IMR-90 (cell line): ENCODE measurements around the gene TRAP1. TPM values are rescaled to one million over a fixed set of nuclear protein-coding genes. Genes with fewer than 3 reads are reported as not detected.

Source experiments
- ATAC-seq: fragments of 200-7000 bp; cut with Tn5 transposase; 2 replicates; pipeline ENCODE4 v1.9.1; 2020; ENCODE audit warnings: low read depth, mild to moderate bottlenecking, moderate library complexity
- BruUV-seq: library from RNA; stranded (reverse); fragments of 400-500 nt; replicated peaks from 2 replicates; lab custom pipeline; 2021; lab: Mats Ljungman, UMichigan
- CTCF ChIA-PET: fragments of 300-600 bp; formaldehyde crosslinking; extraction: SDS; loops from one replicate; lab custom pipeline; 2021; ENCODE audit warnings: antibody characterized with exemption; lab: Yijun Ruan, JAX
- POLR2A ChIA-PET: fragments of 300-600 bp; sonication (Branson Sonifier 250); formaldehyde crosslinking; loops from one replicate; lab custom pipeline; 2022; ENCODE audit warnings: antibody characterized with exemption; ENCODE audit not compliant: unreplicated experiment; lab: Charles Lee
- DNase-seq: peaks from one replicate; pipeline ENCODE4 v3.0.0; 2013
- H2AFZ ChIP-seq: replicated peaks from 2 replicates; pipeline ENCODE3; 2013; ENCODE audit warnings: low read length, mild to moderate bottlenecking; ENCODE audit not compliant: poor library complexity
- H2AK5ac ChIP-seq: 2 replicates; pipeline ENCODE4 v1.6.1; 2013; ENCODE audit warnings: low read depth, low read length, inconsistent platforms
- H2AK9ac ChIP-seq: replicated peaks from 2 replicates; pipeline ENCODE3; 2013; ENCODE audit warnings: mild to moderate bottlenecking, low read depth, low read length, moderate library complexity; ENCODE audit not compliant: poor library complexity
- H2BK120ac ChIP-seq: 2 replicates; pipeline ENCODE4 v1.6.1; 2013; ENCODE audit warnings: low read depth, low read length, inconsistent platforms
- H2BK15ac ChIP-seq: 3 replicates; pipeline ENCODE4 v1.6.1; 2013; ENCODE audit warnings: low read depth, low read length, inconsistent platforms
- H2BK20ac ChIP-seq: 2 replicates; pipeline ENCODE4 v1.6.1; 2013; ENCODE audit warnings: low read depth, mild to moderate bottlenecking, inconsistent platforms, low read length, moderate library complexity
- H2BK5ac ChIP-seq: 2 replicates; pipeline ENCODE4 v1.6.1; 2013; ENCODE audit warnings: mild to moderate bottlenecking, low read depth, low read length, inconsistent platforms; ENCODE audit not compliant: poor library complexity, severe bottlenecking
- H3K14ac ChIP-seq: replicated peaks from 2 replicates; pipeline ENCODE4 v1.6.1; 2013; ENCODE audit warnings: low read depth, low read length, inconsistent platforms
- H3K18ac ChIP-seq: 2 replicates; pipeline ENCODE4 v1.6.1; 2013; ENCODE audit warnings: low read depth, low read length, control low read depth
- H3K23ac ChIP-seq: 2 replicates; pipeline ENCODE4 v1.6.1; 2013; ENCODE audit warnings: low read depth, low read length, inconsistent platforms
- H3K27ac ChIP-seq: 2 replicates; pipeline ENCODE4 v1.5.1; 2013; ENCODE audit warnings: mild to moderate bottlenecking, control low read depth, low read length; ENCODE audit not compliant: insufficient read depth
- H3K27me3 ChIP-seq: 2 replicates; pipeline ENCODE4 v1.6.1; 2013; ENCODE audit warnings: low read length; ENCODE audit not compliant: control insufficient read depth, insufficient read depth
- H3K36me3 ChIP-seq: 2 replicates; pipeline ENCODE4 v1.6.1; 2013; ENCODE audit warnings: low read length, mixed read lengths; ENCODE audit not compliant: control insufficient read depth, insufficient read depth
- H3K4ac ChIP-seq: 2 replicates; pipeline ENCODE4 v1.6.1; 2013; ENCODE audit warnings: low read depth, low read length, inconsistent platforms
- H3K4me1 ChIP-seq: 2 replicates; pipeline ENCODE4 v1.6.1; 2013; ENCODE audit warnings: low read length, mixed read lengths; ENCODE audit not compliant: control insufficient read depth, insufficient read depth
- H3K4me2 ChIP-seq: 2 replicates; pipeline ENCODE4 v1.6.1; 2013; ENCODE audit warnings: low read depth, mild to moderate bottlenecking, control low read depth, low read length, moderate library complexity
- H3K4me3 ChIP-seq: 2 replicates; pipeline ENCODE4 v1.5.1; 2013; ENCODE audit warnings: low read depth, mild to moderate bottlenecking, control low read depth, low read length, moderate library complexity; ENCODE audit not compliant: insufficient read depth
- H3K56ac ChIP-seq: 2 replicates; pipeline ENCODE4 v1.6.1; 2013; ENCODE audit warnings: low read length, inconsistent platforms; ENCODE audit not compliant: insufficient read depth; ENCODE audit errors: extremely low read depth
- H3K79me1 ChIP-seq, 2 experiments: 2 replicates each; pipeline ENCODE4 v1.6.1; 2013; ENCODE audit warnings: low read length in 2 of 2, inconsistent platforms in 1 of 2, low read depth in 1 of 2
- H3K9ac ChIP-seq: 2 replicates; pipeline ENCODE4 v1.6.1; 2013; ENCODE audit warnings: low read depth, low read length, control low read depth
- H3K9me1 ChIP-seq: 2 replicates; pipeline ENCODE4 v1.6.1; 2013; ENCODE audit warnings: low read length, inconsistent platforms; ENCODE audit not compliant: insufficient read depth
- H3K9me3 ChIP-seq: 2 replicates; pipeline ENCODE4 v1.6.1; 2013; ENCODE audit warnings: low read length; ENCODE audit not compliant: control insufficient read depth, insufficient read depth
- H4K20me1 ChIP-seq: 2 replicates; pipeline ENCODE4 v1.6.1; 2013; ENCODE audit warnings: low read length, inconsistent platforms; ENCODE audit not compliant: insufficient read depth
- H4K5ac ChIP-seq: 2 replicates; pipeline ENCODE4 v1.6.1; 2013; ENCODE audit warnings: mild to moderate bottlenecking, low read depth, low read length, control low read depth
- H4K8ac ChIP-seq, 2 experiments: 2 replicates each; pipeline ENCODE4 v1.6.1; 2013; ENCODE audit warnings: low read depth in 2 of 2, low read length in 2 of 2, control low read depth in 1 of 2, inconsistent platforms in 1 of 2
- H4K91ac ChIP-seq: 2 replicates; pipeline ENCODE4 v1.6.1; 2013; ENCODE audit warnings: low read depth, low read length, inconsistent platforms; ENCODE audit not compliant: insufficient read depth
- BHLHE40 ChIP-seq: fragments of 150-350 bp; IDR thresholded peaks from 2 replicates; pipeline ENCODE4 v1.6.1; 2016; ENCODE audit warnings: mild to moderate bottlenecking, low read depth, low read length
- CEBPB ChIP-seq: IDR thresholded peaks from 2 replicates; pipeline ENCODE4 v1.6.1; 2012; ENCODE audit warnings: low read depth, low read length, improper control_type of control experiment
- CHD1 ChIP-seq: IDR thresholded peaks from 2 replicates; pipeline ENCODE4 v1.6.1; 2012; ENCODE audit warnings: low read depth, low read length, improper control_type of control experiment
- NFE2L2 ChIP-seq: fragments of 150-350 bp; IDR thresholded peaks from 2 replicates; pipeline ENCODE4 v1.6.1; 2016; ENCODE audit warnings: low read depth, mild to moderate bottlenecking, low read length
- POLR2A ChIP-seq: IDR thresholded peaks from 2 replicates; pipeline ENCODE4 v1.6.1; 2012; ENCODE audit warnings: mild to moderate bottlenecking, low read depth, low read length
- RFX5 ChIP-seq: IDR thresholded peaks from 2 replicates; pipeline ENCODE4 v1.8.0; 2012; ENCODE audit warnings: low read depth, mild to moderate bottlenecking, low read length, moderate library complexity
- SMC3 ChIP-seq: fragments of 150-350 bp; IDR thresholded peaks from 2 replicates; pipeline ENCODE4 v1.6.1; 2016; ENCODE audit warnings: low read depth, mild to moderate bottlenecking, antibody characterized with exemption, low read length, moderate library complexity
- USF2 ChIP-seq: fragments of 150-350 bp; IDR thresholded peaks from 2 replicates; pipeline ENCODE4 v1.6.1; 2017; ENCODE audit warnings: mild to moderate bottlenecking, antibody characterized with exemption, low read length, low read depth
- WGBS, 2 experiments: methylation state at CpG; one replicate each; pipeline versions ENCODE4 v1.1.5 to v1.1.7; 2013; ENCODE audit warnings: missing lambda C conversion rate in 2 of 2; ENCODE audit not compliant: insufficient read length in 1 of 2; ENCODE audit errors: extremely low coverage in 2 of 2; 5-methylcytosine and 5-hydroxymethylcytosine counted together
- dilution Hi-C: fragments of 300-500 bp; cut with HindIII; formaldehyde crosslinking; loops from one replicate; pipeline ENCODE4 v1.14.3; 2018; ENCODE audit warnings: low sequenced_read_pairs; ENCODE audit not compliant: unreplicated experiment
- in situ Hi-C: fragments of 300-500 bp; cut with MboI; formaldehyde crosslinking; loops from 3 replicates; pipeline ENCODE4 v1.14.3; 2019; ENCODE audit warnings: low sequenced_read_pairs, inconsistent platforms, mixed read lengths
- intact Hi-C: fragments of 100-400 bp; cut with micrococcal nuclease; formaldehyde crosslinking; loops from 2 replicates; pipeline ENCODE4 v1.10.0; 2022
- polyA plus RNA-seq, 3 experiments: library from polyadenylated mRNA; depleted of rRNA; stranded (reverse); fragments of >200 nt; gene quantifications; 2 replicates each; pipeline ENCODE4 v1.2.3, GENCODE V29; 2012; ENCODE audit warnings: low replicate concordance in 1 of 3
- total RNA-seq: library from RNA; depleted of rRNA; stranded (reverse); fragments of >200 nt; gene quantifications from 2 replicates; pipeline ENCODE4 v1.2.3, GENCODE V29; 2012
- TF ChIP-seq, protein P1 (sequence below): fragments of 150-350 bp; IDR thresholded peaks from 2 replicates; pipeline ENCODE4 v1.6.1; 2016; ENCODE audit warnings: low read depth, mild to moderate bottlenecking, low read length, moderate library complexity, borderline replicate concordance

The TRAP1 gene
- total and polyA plus RNA-seq, 2 of the 4 experiments (the other 2 are of a cell fraction), result 139 to 145 TPM

DNA sequence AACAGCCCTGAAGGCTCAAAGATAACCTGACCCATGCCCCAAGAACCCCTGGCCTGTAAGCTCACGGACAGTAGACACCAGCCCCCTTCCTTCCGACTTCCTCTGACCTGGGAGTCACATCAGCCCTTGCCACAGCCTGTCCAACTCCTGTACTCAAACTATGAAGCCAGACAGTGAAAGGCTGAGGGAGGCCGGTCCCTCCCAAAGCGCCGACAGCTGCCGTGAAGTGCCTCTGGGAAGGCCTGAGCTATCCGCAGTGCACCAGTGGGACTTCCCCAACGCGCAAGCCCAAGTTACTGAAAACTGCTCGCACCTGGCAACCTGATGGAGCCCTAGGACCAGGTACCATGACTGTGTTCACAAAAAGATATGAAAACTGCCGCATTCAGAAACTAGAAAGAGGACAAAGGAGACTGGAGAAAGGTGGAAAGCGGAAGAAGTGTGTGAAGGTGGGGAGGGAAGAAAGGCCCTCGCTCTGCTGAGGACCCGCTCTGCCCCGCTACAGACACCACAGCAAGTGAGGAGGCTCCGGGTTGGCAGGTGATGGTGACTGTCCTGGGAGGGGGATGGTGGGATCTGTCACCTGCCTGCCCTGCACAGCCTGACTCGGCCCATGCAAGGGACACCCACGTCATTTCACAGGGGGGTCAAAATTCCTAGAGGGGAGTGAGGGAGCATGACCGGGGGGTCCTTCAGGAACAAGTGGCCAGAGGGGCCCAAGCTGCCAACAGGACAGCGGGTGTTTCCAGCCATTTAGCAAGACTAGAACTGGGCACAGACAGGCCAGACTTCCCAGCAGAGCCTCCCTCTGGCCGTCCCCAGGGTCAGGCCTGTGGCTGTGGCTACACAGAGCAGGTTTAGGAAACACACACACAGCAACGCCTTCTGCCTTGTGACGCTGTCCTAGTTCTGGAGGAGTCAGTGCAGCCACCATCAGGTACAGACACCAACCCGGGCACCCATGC is 13.1 kb upstream of the TRAP1 start:
- Histone ChIP-seq H4K5ac (no peak overlapping the region), H2BK20ac (no peak overlapping the region), H4K8ac (no peak overlapping the region), H3K27ac (no peak overlapping the region), H3K79me1 (peaks cover 4 to 46% of the 10 kb centered on the region in 2 experiments; a peak in 3 of 4 replicates), H3K14ac (no peak overlapping the region), H3K36me3 (peaks cover 79% of the 10 kb centered on the region), H2BK5ac (no peak overlapping the region), H3K56ac (no peak overlapping the region), H3K27me3 (no peaks in the 10 kb centered on the region), H2BK120ac (no peak overlapping the region), H3K9me1 (0 out of 2 replicates have a peak, but pooled peaks cover 4% of the 10 kb centered on the region), H3K4me3 (no peak overlapping the region), H4K20me1 (peaks cover 21% of the 10 kb centered on the region), H2AK5ac (no peak overlapping the region), H3K9me3 (no peaks in the 10 kb centered on the region), H3K4ac (no peak overlapping the region), H4K91ac (no peak overlapping the region), H3K18ac (no peak overlapping the region), H2BK15ac (no peak overlapping the region), H2AK9ac (no peak overlapping the region), H3K23ac (no peak overlapping the region), H2AFZ (no peak overlapping the region), H3K9ac (no peak overlapping the region), H3K4me1 (no peaks in the 10 kb centered on the region), H3K4me2 (no peak overlapping the region)
- no TSS peak for BruUV-seq
- dilution Hi-C loops, result no loop called here
- ChIA-PET POLR2A (no interaction called here), CTCF (no interaction called here)
- TF ChIP-seq SMC3 (no peak), NFE2L2 (no peak), USF2 (no peak), BHLHE40 (no peak), CHD1 (no peak), POLR2A (no peak), CEBPB (no peak), RFX5 (no peak)
- TF ChIP-seq, protein P1, sequence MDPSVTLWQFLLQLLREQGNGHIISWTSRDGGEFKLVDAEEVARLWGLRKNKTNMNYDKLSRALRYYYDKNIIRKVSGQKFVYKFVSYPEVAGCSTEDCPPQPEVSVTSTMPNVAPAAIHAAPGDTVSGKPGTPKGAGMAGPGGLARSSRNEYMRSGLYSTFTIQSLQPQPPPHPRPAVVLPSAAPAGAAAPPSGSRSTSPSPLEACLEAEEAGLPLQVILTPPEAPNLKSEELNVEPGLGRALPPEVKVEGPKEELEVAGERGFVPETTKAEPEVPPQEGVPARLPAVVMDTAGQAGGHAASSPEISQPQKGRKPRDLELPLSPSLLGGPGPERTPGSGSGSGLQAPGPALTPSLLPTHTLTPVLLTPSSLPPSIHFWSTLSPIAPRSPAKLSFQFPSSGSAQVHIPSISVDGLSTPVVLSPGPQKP, result no peak
- 95% methylated on average over 17 of the region's 24 CpGs; no CpG with 5 or more reads in 1 of the 2 experiments for WGBS, 2 experiments
- intact Hi-C loops, result no loop called here
- in situ Hi-C loops, result no loop called here
- no peak for ATAC-seq
- no peak for DNase-seq
